Activated effector memory CD4-positive, alpha-beta T cell treated with anti-CD3 and anti-CD28 coated beads, Interleukin-2, amount 50 U/mL, for 16 hours (primary cell): Measurements from ENCODE around the gene CAST.
"Not testable (repeated sequence)": the region's sequence is repeated elsewhere in the genome, so short reads cannot be mapped to it uniquely, and the experiment has no call there.

ENCODE experiments used
- DNase-seq: peaks from one replicate; pipeline ENCODE4 v3.0.0-alpha.2; 2020

CAST gene

DNA sequence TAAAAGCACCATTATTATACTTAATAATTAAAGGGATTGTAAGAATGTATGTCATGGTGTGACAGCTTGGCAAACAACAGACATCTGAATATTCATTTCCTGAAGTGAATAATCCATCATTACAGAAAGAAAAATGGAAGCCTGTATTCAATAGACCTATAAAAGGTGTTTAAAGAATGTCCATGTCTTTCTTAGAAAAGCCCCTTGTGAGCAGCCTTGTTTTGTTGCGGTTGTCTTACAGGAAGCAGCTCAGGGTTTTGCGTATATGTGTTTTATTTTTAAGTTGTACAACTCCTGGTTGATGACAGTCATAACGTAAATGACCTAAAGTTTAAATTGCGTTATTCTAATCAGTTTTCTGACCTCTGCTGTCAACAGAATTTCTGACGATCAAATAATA, 53.8 kb downstream of the CAST start:
- no peak for DNase-seq

DNA sequence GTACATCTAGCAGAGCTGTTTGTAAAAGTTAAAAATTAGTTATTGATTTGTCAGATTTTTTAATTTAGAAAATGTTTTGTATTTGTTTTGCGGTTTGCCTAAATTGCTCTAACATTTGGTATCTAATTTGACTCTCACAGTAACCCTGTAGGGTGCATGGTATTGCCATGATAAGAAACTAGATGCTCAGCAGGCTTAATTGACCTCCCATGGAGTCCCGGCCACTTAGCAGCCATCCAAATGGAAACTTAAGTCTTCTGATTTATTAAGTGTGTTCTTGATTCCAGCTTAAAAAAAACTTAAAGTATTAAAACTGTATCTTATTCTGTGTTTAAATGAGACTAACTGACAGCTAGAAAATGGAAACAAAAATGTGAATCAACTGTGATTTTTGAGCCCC, 54.5 kb downstream of the CAST start:
- DNase-seq: no peak

DNA sequence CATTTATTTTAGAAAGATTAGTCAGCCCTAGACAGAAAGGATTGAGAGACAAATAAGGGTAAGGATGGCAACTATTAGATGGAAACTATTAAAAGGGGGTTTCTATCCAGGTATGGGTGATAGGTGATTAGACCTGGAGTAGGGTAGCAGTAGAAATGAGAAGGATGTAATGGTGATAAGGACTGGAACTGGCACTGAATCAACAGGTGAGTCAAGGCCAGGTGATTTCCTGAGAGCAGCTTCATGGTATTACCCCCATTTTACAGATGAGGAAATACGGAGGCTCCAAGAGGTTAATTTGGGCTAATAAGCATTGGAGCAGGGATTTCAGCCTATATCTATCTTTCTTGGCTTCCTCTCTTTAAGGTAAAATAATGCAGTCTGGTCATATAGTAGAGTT, 55.7 kb downstream of the CAST start:
- no peak for DNase-seq

DNA sequence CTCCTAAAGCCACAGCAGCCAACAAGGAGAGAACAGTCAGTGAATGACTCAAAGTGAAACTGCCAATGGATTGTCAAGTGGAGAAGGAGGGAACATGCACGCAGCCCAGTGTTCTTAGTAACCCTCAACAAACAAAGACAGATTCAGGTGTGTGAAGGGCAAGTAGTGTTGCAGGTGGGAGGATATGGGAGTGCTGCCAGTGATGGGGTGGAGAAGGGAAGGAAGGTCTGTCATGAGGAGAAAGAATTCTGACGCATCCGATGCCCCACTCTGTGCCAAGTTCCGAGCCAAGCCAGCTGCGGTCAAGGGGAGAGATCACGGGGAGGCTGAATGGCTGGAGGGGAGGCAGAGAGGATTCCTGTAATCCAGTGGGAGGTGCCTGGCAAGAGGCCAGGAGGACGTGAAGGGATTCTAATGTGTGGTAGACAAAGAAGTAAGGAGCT, 56.5 kb downstream of the CAST start:
- no peak for DNase-seq

DNA sequence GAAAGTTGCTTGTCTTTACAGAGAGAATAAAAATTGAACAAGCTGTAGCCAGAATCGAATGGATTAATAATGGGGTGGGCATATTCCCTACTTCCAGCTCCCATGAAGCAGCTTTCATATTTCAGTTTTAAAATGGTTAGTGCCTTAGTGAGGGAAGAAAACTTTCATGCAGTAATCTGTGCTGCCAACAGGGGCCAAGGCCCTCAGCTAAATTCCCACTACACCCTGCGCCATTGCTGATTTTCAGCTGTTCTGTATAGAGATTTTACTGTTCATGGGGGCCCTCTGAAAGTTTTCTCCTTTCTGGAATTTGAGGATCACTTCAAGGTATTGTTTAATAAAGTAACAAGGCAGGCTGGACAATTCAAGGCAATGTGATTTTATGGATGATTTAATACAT, 58.2 kb downstream of the CAST start:
- no peak for DNase-seq

DNA sequence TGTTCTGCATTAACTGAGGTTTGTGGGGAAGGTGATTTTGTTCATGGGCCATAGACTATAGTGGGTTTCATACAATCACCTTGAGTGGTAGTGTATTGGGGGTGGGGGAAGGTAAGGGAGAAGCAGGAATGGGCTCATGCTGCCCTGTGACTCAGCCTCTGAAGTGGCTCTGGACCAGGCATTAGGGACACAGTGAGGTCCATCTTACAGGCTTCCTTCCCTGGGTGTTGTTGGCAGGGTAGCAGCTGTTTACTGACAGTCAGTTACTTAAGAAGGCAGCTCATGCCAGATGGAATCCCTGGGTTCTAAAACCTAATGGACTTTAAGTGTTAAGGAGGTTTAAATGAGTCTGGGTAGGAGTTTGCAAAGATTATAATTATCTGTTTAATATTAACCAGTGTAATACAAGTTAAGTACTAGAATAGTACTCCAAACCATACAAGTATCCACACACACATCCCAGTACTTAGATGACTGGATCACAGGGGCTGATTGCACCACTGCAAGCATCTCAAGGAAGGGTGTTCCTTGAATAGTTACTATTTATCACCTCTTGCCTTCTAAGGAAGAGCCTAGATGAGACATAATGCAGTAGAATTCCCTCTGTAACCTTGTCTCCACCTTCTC, 59.3 kb downstream of the CAST start:
- no peak for DNase-seq

- DNase-seq: no peak
Observed at GRCh38 chr5:96725257-96725656, 63.1 kb downstream of the CAST start.

DNA sequence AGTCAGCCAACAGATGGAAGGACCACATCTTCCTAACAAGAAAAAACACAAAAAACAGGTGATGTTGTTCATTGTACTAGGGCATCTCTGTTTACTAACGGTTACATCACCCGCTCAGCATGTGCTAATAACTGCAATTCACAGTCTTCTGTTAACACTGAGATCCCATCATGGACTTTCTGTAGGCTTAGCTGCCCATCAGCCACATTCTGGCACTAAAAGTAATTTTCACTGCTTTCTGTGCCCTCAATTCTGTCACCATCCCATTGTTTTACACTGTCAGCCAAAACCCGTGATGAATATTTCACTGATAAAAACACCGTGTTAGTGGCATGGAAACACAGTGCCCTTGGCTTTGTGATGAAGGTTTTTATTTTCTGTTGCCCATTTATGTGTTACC, 64.6 kb downstream of the CAST start:
- DNase-seq: no peak

GRCh38 chr5:96729156-96729555, 67.0 kb downstream of the CAST start:
- no peak for DNase-seq

- DNase-seq: no peak
Observed at GRCh38 chr5:96730586-96730985, 68.4 kb downstream of the CAST start.

GRCh38 chr5:96733771-96734500, 71.8 kb downstream of the CAST start:
- DNase-seq: no peak

- no peak for DNase-seq
Observed at GRCh38 chr5:96734871-96735325, 72.7 kb downstream of the CAST start.

DNA sequence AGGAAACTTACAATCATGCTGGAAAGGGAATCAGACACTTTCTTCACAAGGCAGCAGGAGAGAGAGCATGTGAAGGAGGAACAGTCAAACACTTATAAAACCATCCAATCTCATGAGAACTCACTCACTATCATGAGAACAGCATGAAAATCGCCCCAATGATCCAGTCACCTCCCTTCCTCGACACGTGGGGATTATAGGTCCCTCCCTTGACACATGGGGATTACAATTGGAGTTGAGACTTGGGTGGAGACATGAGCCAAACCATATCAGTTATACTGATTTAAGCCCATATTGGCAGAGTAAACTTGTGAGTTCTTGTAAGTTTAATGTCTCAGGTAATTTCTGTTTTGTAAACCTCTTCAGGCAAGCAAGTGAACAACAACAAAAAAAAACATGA, 74.8 kb downstream of the CAST start:
- DNase-seq: no peak

DNA sequence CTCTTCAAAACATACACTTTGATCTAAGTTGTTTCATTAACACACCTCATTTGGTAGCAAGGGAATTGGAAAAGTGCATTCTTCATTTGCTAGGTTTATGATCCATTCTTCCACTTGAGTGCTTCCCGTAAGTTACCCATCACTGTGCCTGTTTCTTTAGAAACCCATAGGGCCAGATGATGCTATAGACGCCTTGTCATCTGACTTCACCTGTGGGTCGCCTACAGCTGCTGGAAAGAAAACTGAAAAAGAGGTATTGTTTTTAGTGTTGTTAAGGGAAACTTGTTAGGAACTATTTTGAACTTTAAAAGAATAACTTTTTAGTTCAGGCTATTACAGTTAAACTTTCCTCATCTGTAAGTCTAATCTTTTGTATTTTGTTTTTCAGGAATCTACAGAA, 78.9 kb downstream of the CAST start:
- DNase-seq: no peak

DNA sequence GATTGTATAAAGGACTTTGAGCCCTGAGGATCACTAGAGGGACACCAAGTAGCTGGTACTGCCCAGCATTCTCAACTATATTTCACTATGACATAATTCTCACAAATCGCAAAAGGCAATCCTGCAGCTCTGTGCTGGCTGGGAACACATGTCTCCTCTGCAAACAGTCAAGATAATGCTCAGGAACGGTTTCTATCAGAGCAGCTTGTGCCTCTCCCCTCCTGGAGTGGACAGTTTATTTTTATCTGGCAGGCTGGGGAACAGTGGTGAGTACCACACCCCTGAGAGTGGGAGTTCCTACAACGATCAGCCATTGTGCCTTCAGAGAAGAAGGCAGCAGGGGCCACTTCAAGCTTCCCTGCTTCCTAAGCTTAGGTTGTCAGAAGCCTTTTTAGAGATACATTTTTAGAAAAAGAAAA, 79.7 kb downstream of the CAST start:
- no peak for DNase-seq

GRCh38 chr5:96742538-96742937, 80.4 kb downstream of the CAST start:
- no peak for DNase-seq

GRCh38 chr5:96743065-96743768, 81.0 kb downstream of the CAST start:
- DNase-seq: no peak

- no peak for DNase-seq
Observed at GRCh38 chr5:96743805-96744204, 81.6 kb downstream of the CAST start.

- not testable (repeated sequence) for DNase-seq
Observed at GRCh38 chr5:96744218-96744617, 82.0 kb downstream of the CAST start.

- DNase-seq: no peak
Observed at GRCh38 chr5:96745025-96745424, 82.8 kb downstream of the CAST start.

DNA sequence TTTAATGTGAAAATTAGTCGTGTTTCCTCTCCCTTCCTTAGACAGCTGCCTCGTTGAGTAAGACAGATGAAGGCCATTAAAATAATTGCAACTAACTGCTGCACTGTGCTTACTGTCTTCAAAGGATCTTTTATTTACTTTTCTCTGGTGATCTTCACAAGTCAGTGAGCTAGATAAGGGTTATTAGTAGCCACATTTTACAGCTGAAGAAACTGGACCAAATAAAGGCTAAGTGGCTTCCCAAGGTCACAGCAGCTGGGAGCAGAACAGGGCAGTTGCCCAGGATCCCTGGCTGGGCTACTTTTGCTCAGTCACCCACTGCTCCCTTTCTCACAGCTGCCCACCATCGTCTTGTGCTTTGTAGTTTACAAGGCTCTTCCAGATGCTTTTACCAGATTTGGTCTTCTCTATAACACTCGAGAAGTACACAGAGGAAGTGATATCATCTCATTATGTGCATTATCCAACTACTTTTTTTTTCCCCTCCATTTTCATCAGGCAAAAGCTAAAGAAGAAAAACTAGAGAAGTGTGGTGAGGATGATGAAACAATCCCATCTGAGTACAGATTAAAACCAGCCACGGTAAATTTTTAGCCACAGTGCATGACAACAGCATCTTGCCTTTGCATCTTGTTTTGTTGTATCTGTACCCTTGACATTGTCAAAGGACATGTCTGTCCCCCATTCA, 83.8 kb downstream of the CAST start:
- no peak for DNase-seq

DNA sequence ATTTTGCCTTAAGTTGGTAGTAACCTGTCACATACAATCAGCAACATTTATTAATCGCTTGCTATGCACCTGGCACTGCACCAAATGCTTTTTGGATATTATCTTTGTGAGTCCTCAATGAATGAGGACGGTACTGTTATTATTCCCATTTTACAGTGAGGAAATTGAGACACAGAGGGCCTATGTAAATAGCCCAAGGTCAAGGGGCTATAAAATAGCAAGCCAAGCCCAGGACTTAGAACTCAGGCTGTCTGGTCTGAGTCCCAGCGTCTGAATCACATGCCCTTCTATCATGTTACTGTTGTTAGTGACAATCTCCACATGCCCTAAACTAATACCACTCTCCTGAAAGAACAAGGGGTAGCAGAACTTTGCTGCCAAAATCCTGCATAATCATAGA, 85.5 kb downstream of the CAST start:
- DNase-seq: no peak

DNA sequence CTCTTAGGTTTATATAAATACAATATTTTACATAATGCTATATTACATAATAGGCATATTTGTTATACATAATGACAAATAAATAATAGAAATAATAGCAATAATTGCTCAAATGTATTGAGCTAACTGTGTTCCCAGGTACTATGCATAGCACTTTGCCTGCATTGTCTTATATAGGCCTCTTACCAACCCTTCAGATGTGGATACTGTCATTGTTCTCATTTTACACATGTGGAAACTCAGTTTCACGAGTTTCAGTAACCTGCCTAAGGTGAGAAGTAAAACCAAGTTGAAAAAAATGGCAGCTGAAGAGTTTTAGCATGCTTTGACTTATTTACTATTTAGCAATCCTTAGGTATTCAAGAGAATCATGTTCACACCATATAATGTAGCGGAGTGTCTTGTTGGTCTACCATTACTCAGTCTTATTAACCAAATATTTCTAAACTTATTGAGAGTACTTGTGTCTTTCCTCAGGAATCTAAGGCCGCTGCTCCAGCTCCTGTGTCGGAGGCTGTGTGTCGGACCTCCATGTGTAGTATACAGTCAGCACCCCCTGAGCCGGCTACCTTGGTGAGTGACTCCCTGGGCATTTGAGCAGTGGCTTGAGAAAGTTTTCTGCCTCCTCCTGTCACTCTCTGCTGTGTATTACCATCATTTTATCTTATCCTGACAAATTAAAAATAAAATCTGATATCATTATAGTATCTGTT, 88.1 kb downstream of the CAST start:
- DNase-seq: no peak
